Chondrocyte (in vitro differentiated cells): ENCODE measurements around the gene NR4A1. TPM values are rescaled to one million over a fixed set of nuclear protein-coding genes. Genes with fewer than 3 reads are reported as not detected.

Experiments used
- DNase-seq: peaks from one replicate; pipeline ENCODE4 v3.0.0; 2021; ENCODE audit warnings: mixed read lengths, low spot score
- H3K27ac Mint-ChIP-seq: one replicate; pipeline ENCODE4 v1.8.0; 2021; ENCODE audit warnings: mild to moderate bottlenecking, moderate library complexity, mixed read lengths; ENCODE audit not compliant: unreplicated experiment
- H3K27me3 Mint-ChIP-seq: 2 replicates; pipeline ENCODE4 v1.8.0; 2021; ENCODE audit warnings: low read depth, mixed read lengths
- H3K36me3 Mint-ChIP-seq: 2 replicates; pipeline ENCODE4 v1.8.0; 2021; ENCODE audit warnings: low read depth, mixed read lengths
- H3K4me1 Mint-ChIP-seq: 2 replicates; pipeline ENCODE4 v1.8.0; 2021; ENCODE audit warnings: low read depth, mild to moderate bottlenecking, mixed read lengths
- H3K4me3 Mint-ChIP-seq: one replicate; pipeline ENCODE4 v1.8.0; 2021; ENCODE audit warnings: mild to moderate bottlenecking, moderate library complexity, mixed read lengths; ENCODE audit not compliant: unreplicated experiment
- H3K9me3 Mint-ChIP-seq: 2 replicates; pipeline ENCODE4 v1.8.0; 2021; ENCODE audit warnings: low read depth, mixed read lengths
- CTCF ChIP-seq: fragments of 200-600 bp; sonication (generic); IDR thresholded peaks from 2 replicates; pipeline ENCODE4 v1.5.0; 2021; ENCODE audit warnings: antibody characterized with exemption, mild to moderate bottlenecking, moderate library complexity
- total RNA-seq: library from RNA; stranded (reverse); gene quantifications from 3 replicates; pipeline ENCODE4 v1.2.1, GENCODE V29; 2021

NR4A1 gene
- total RNA-seq, 1 donor from 2014 or later = 7.3 TPM

- no peak overlapping the region for H3K27ac Mint-ChIP-seq
- TF ChIP-seq CTCF = no peak
- H3K27me3 Mint-ChIP-seq = no peaks in the 10 kb centered on the region
These were observed 32.0 kb upstream of the NR4A1 start for GRCh38 chr12:52019113-52019770.

GRCh38 chr12:52020539-52021336, 30.5 kb upstream of the NR4A1 start:
- H3K27me3 Mint-ChIP-seq = no peaks in the 10 kb centered on the region
- peaks cover 20% of the 10 kb centered on the region for H3K4me1 Mint-ChIP-seq
- H3K4me3 Mint-ChIP-seq = no peak overlapping the region
- H3K9me3 Mint-ChIP-seq = no peaks in the 10 kb centered on the region
- H3K36me3 Mint-ChIP-seq = no peaks in the 10 kb centered on the region
- DNase-seq = no peak
- no peak overlapping the region for H3K27ac Mint-ChIP-seq
- TF ChIP-seq CTCF = peak; percentile 81

More at GRCh38 chr12:52019113-52019770, 32.0 kb upstream of the NR4A1 start:
- peaks cover 14% of the 10 kb centered on the region for H3K4me1 Mint-ChIP-seq
- no peak overlapping the region for H3K4me3 Mint-ChIP-seq
- no peaks in the 10 kb centered on the region for H3K9me3 Mint-ChIP-seq
- DNase-seq = no peak
- no peaks in the 10 kb centered on the region for H3K36me3 Mint-ChIP-seq

- Mint-ChIP-seq H3K4me1 (peaks cover 27% of the 10 kb centered on the region), H3K27me3 (no peaks in the 10 kb centered on the region), H3K36me3 (no peaks in the 10 kb centered on the region)
These were observed 28.4 kb upstream of the NR4A1 start for GRCh38 chr12:52022841-52023181.

GRCh38 chr12:52023182-52023975, 27.9 kb upstream of the NR4A1 start:
- no peak for DNase-seq
- H3K27ac Mint-ChIP-seq = peak overlapping the region; percentile 12
- H3K27me3 Mint-ChIP-seq = no peaks in the 10 kb centered on the region
- no peaks in the 10 kb centered on the region for H3K9me3 Mint-ChIP-seq
- H3K4me3 Mint-ChIP-seq = peak overlapping the region; percentile 74
- H3K36me3 Mint-ChIP-seq = no peaks in the 10 kb centered on the region
- H3K4me1 Mint-ChIP-seq = peaks cover 27% of the 10 kb centered on the region
- peak; percentile 98 for TF ChIP-seq CTCF

More at GRCh38 chr12:52022841-52023181, 28.4 kb upstream of the NR4A1 start:
- DNase-seq = no peak
- TF ChIP-seq CTCF = no peak
- Mint-ChIP-seq H3K27ac (no peak overlapping the region), H3K4me3 (peak overlapping the region; percentile 74), H3K9me3 (no peaks in the 10 kb centered on the region)
